Ovary (tissue), 9 donors: ENCODE results near the gene COPZ1. TPM values are rescaled to one million over a fixed set of nuclear protein-coding genes. Genes with fewer than 3 reads are reported as not detected.

Source experiments
- DNase-seq, 5 donors: peaks; one replicate each; pipeline ENCODE4 v3.0.0-alpha.2; 2019 to 2020
- H3K27ac ChIP-seq, 2 donors: fragments of 200-600 bp; one replicate each; pipeline versions ENCODE4 v1.5.1 to v1.8.0; 2019 to 2022
- H3K27me3 ChIP-seq: fragments of 200-600 bp; one replicate; pipeline ENCODE4 v1.8.0; 2022
- H3K36me3 ChIP-seq: fragments of 200-600 bp; sonication (generic); one replicate; pipeline ENCODE4 v1.5.1; 2019
- H3K4me1 ChIP-seq: one replicate; pipeline ENCODE4 v1.8.1; 2013; ENCODE audit warnings: mild to moderate bottlenecking, moderate library complexity; ENCODE audit not compliant: insufficient read depth
- H3K4me3 ChIP-seq: fragments of 200-600 bp; sonication (generic); one replicate; pipeline ENCODE4 v1.5.1; 2017
- H3K9me3 ChIP-seq, 2 donors: fragments of 200-600 bp in 1 of 2; sonication (generic) in 1 of 2; one replicate each; pipeline versions ENCODE4 v1.5.1 to v1.8.1; 2013 to 2019; ENCODE audit warnings: mild to moderate bottlenecking in 1 of 2, moderate library complexity in 1 of 2
- CTCF ChIP-seq, 3 donors: fragments of 450-650 bp in 2 of 3; fragments of 200-600 bp in 1 of 3; IDR thresholded peaks; one replicate each; pipeline versions ENCODE4 v1.5.1 to v1.8.0; 2016 to 2022; ENCODE audit warnings: antibody characterized with exemption in 3 of 3, mild to moderate bottlenecking in 1 of 3
- EP300 ChIP-seq: sonication (generic); formaldehyde crosslinking; IDR thresholded peaks from one replicate; pipeline ENCODE4 v1.6.1; 2017; ENCODE audit warnings: antibody characterized with exemption
- POLR2A ChIP-seq: fragments of 450-650 bp; IDR thresholded peaks from one replicate; pipeline ENCODE4 v1.6.1; 2017; ENCODE audit warnings: antibody characterized with exemption, mild to moderate bottlenecking, moderate library complexity
- WGBS, 3 donors: extraction: QIAGEN DNeasy Blood & Tissue Kit in 1 of 3; methylation state at CpG; one replicate each; pipeline versions ENCODE4 v1.1.5 to v1.1.7; 2013 to 2017; 5-methylcytosine and 5-hydroxymethylcytosine counted together
- intact Hi-C, 4 donors: fragments of 100-400 bp; cut with DNase I; formaldehyde crosslinking; loops; one replicate each; pipeline versions ENCODE4 v1.11.0 to v1.15.1; 2022 to 2023
- polyA plus RNA-seq, 2 donors: library from polyadenylated mRNA; stranded (reverse); fragments of 200-250 nt in 1 of 2; fragments of 350-450 nt in 1 of 2; fragmentation: Illumina TruSeq in 1 of 2; extraction: RNeasy Lipid Tissue Mini Kit (QIAGEN cat#74804) in 1 of 2; gene quantifications; one replicate each; pipeline ENCODE4 v1.2.3, GENCODE V29; 2013 to 2014
- total RNA-seq, 7 donors: library from RNA; depleted of rRNA in 2 of 7; stranded (reverse); fragments of >200 nt in 2 of 7; fragmentation: NEBNext Ultra II Directional in 3 of 7; extraction: Animal tissue kit (Norgen Biotek cat#: 25700) in 3 of 7; gene quantifications; one replicate each; pipeline versions ENCODE4 v1.1.0 to v1.2.4, GENCODE V29; 2016 to 2023
- donor health status: DM: no; HTN: no; CAD: no; lungs with moderate emphysema.
- donor health status: DM: no; HTN: no; CAD: no.
- donor health status: Bipolar disorder and iron deficiency.
- donor health status: DM: yes; HTN: yes; CAD: no.
- donor health status: DM: no; HTN: no; CAD: no.
- donor health status: DM: yes; HTN: yes; CAD: no.

COPZ1 gene
- total and polyA plus RNA-seq, 9 donors = 41.7 to 219 (median 108) TPM

DNA sequence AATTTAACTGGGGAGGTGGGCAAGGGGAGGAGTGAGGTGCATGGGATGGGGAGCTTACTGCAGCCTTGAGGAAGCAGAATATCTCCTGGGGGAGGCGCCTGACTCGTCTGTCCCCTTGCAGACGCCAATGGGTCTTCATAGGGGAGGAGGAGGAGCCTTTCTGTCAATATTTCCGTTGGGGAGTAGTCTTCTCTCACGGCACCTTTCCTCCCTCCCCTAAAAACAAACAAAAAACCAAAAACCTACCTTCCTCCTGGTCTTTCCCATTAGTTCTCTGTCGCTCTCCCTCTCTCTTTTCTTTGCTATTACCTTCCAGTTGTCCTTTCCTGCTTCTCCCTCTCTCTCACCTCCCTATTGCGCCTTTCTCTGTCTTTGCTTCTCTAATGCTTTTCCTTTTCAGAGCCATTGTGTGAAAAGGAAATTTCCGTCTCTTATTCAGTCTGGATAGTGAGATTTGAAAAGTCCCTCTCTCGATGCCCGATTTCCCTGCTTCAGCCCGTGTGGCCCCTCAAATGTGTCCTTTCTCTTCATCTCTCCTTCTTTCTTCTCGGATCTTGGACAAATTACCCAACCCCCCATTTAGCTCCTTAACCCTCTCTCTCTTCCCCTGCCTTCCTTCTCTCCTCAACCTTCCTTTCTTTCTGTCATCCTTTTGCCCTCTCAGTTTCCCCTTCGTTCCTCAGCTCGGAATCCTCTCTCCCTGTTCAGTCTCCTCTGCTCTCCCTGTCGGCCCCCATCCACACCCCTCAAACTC lies 33.4 kb downstream of the COPZ1 start:
- no peaks in the 10 kb centered on the region for H3K36me3 ChIP-seq

GRCh38 chr12:54358945-54359761 lies 34.2 kb downstream of the COPZ1 start:
- peak; percentile 35 for TF ChIP-seq POLR2A
- TF ChIP-seq CTCF (IDR thresholded peaks at IDR 0.05) = no peak
- Histone ChIP-seq H3K27me3 (no peaks in the 10 kb centered on the region), H3K9me3 (no peaks in the 10 kb centered on the region), H3K27ac (peak overlapping the region; percentile 79 to 88), H3K4me3 (peak overlapping the region; percentile 45), H3K36me3 (no peaks in the 10 kb centered on the region), H3K4me1 (peaks cover 1% of the 10 kb centered on the region)
- peak; percentile 95 to 98 (median 97) for DNase-seq
- intact Hi-C loops = loop anchor here in 3 of 4 donors (5.0 to 10.0 kb wide), 3 partner anchors 74 to 364 kb away; partner anchors contain the start of genes CBX5 (in 2 of the 3) and HNRNPA1 (in 2 of the 3)
- WGBS, 3 donors = 0 to 1% (median 1%) methylated on average over 40 of the region's 40 CpGs

More for the DNA sequence above, 33.4 kb downstream of the COPZ1 start:
- Histone ChIP-seq H3K27ac (peak overlapping the region; percentile 79 to 88), H3K9me3 (no peaks in the 10 kb centered on the region), H3K27me3 (no peaks in the 10 kb centered on the region), H3K4me1 (peaks cover 5% of the 10 kb centered on the region), H3K4me3 (peak overlapping the region; percentile 45)
- DNase-seq = no peak
- 10 to 11% (median 11%) methylated on average over 15 of the region's 15 CpGs for WGBS, 3 donors
- intact Hi-C loops = loop anchor here in 3 of 4 donors (5.0 to 10.0 kb wide), 3 partner anchors 74 to 364 kb away; partner anchors contain the start of genes CBX5 (in 2 of the 3) and HNRNPA1 (in 2 of the 3)
- TF ChIP-seq CTCF (IDR thresholded peaks at IDR 0.05) (no peak), EP300 (no peak), POLR2A (no peak)

- peak overlapping the region; percentile 79 to 88 for H3K27ac ChIP-seq
- H3K9me3 ChIP-seq = no peaks in the 10 kb centered on the region
- no peak for DNase-seq
- 43 to 49% (median 47%) methylated on average over 9 of the region's 9 CpGs for WGBS, 3 donors
- intact Hi-C loops = loop anchor here (5.0 to 10.0 kb wide), 6 partner anchors 75 to 375 kb away; partner anchors contain the start of genes CBX5 (in 2 of the 4), HNRNPA1 (in 2 of the 4), HOXC8 (in 2 of the 4) and HOXC9 (in 2 of the 4)
- no peak for TF ChIP-seq POLR2A
- H3K36me3 ChIP-seq = no peaks in the 10 kb centered on the region
- H3K4me3 ChIP-seq = peak overlapping the region; percentile 45
- H3K4me1 ChIP-seq = peaks cover 1% of the 10 kb centered on the region
- no peaks in the 10 kb centered on the region for H3K27me3 ChIP-seq
These were observed 34.9 kb downstream of the COPZ1 start for GRCh38 chr12:54359762-54360351.

DNA sequence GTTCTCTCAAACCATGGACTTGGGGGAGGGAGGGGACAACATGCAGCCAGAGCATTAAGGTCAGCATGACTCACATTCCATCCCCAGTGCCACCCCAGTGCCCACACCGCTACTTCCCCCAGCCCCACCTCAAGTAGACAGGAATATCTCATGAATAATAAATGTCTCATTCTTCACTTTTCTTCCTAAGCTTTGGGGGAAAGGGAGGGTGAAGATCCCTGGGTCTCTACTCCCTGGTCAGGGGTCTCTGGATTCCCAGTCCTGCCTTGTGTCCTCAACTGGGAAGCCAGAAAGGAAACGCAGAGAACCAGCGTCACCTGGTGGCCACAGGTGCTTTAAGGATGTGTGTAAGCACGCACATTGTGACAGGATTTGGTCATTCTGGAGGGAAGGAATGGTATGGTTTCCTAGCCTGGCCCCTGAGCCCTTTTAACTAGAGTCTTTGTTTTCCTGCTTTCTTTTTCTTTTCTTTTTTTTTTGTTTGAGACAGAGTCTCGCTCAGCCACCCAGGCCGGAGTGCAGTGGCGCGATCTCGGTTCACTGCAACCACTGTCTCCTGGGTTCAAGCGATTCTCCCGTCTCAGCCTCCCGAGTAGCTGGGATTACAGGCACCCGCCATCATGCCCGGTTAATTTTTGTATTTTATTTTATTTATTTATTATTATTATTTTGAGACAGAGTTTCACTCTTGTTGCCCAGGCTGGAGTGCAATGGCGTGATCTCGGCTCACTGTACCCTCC lies 36.0 kb downstream of the COPZ1 start:
- TF ChIP-seq CTCF (IDR thresholded peaks at IDR 0.05) (peak; percentile 78 to 86 (median 80)), POLR2A (no peak)
- Histone ChIP-seq H3K4me1 (no peaks in the 10 kb centered on the region), H3K36me3 (no peaks in the 10 kb centered on the region), H3K4me3 (no peak overlapping the region), H3K27me3 (no peaks in the 10 kb centered on the region), H3K27ac (peak overlapping the region in 1 of 2 donors; percentile 88), H3K9me3 (no peaks in the 10 kb centered on the region)
- intact Hi-C loops = loop anchor here (5.0 to 10.0 kb wide), 3 partner anchors 144 to 376 kb away; partner anchors contain the start of genes HOXC8 (in 2 of the 4), HOXC9 (in 2 of the 4) and HOXC10 (in 1 of the 4)
- peak; percentile 79 to 90 (median 88) for DNase-seq
- WGBS, 3 donors = 66 to 71% (median 66%) methylated on average over 16 of the region's 16 CpGs
